BLaER1 (cell line): Measurements from ENCODE around the gene ZHX3.

Source experiments
- H3K27ac ChIP-seq: shearing (Covaris generic); formaldehyde crosslinking; 2 replicates; pipeline ENCODE4 v1.8.1; 2022
- H3K27me3 ChIP-seq: shearing (Covaris generic); formaldehyde crosslinking; 2 replicates; pipeline ENCODE4 v1.8.1; 2022
- H3K36me3 ChIP-seq: shearing (Covaris generic); formaldehyde crosslinking; 2 replicates; pipeline ENCODE4 v1.8.1; 2022
- H3K4me1 ChIP-seq: shearing (Covaris generic); formaldehyde crosslinking; 2 replicates; pipeline ENCODE4 v1.8.1; 2022
- H3K4me2 ChIP-seq: shearing (Covaris generic); formaldehyde crosslinking; 2 replicates; pipeline ENCODE4 v1.8.1; 2022
- H3K4me3 ChIP-seq: shearing (Covaris generic); formaldehyde crosslinking; 2 replicates; pipeline ENCODE4 v1.8.1; 2022
- H3K9ac ChIP-seq: shearing (Covaris generic); formaldehyde crosslinking; 2 replicates; pipeline ENCODE4 v1.8.1; 2022
- H3K9me3 ChIP-seq: shearing (Covaris generic); formaldehyde crosslinking; 2 replicates; pipeline ENCODE4 v1.8.1; 2022
- H4K20me1 ChIP-seq: shearing (Covaris generic); formaldehyde crosslinking; 2 replicates; pipeline ENCODE4 v1.8.1; 2022
- Cebpa-rat ChIP-seq: shearing (Covaris generic); IDR thresholded peaks from 2 replicates; pipeline ENCODE4 v1.8.1; 2022

The ZHX3 gene

GRCh38 chr20:41362748-41363140 is 45.2 kb upstream of the ZHX3 start:
- H3K9ac ChIP-seq: no peak overlapping the region
- H3K4me1 ChIP-seq: no peaks in the 10 kb centered on the region
- peaks cover 21% of the 10 kb centered on the region for H3K9me3 ChIP-seq
- no peak overlapping the region for H3K4me2 ChIP-seq
- H3K4me3 ChIP-seq: no peak overlapping the region
- H3K27ac ChIP-seq: no peak overlapping the region
- no peak for TF ChIP-seq Cebpa-rat
- H4K20me1 ChIP-seq: no peaks in the 10 kb centered on the region; the same call in 1 of the 2 replicates
- peaks cover 39% of the 10 kb centered on the region for H3K27me3 ChIP-seq
- no peaks in the 10 kb centered on the region for H3K36me3 ChIP-seq

GRCh38 chr20:41361757-41362747 is 44.5 kb upstream of the ZHX3 start:
- Histone ChIP-seq H4K20me1 (no peaks in the 10 kb centered on the region; the same call in 1 of the 2 replicates), H3K36me3 (no peaks in the 10 kb centered on the region), H3K9me3 (peaks cover 14% of the 10 kb centered on the region), H3K4me2 (no peak overlapping the region), H3K9ac (no peak overlapping the region), H3K4me3 (no peak overlapping the region), H3K4me1 (no peaks in the 10 kb centered on the region), H3K27ac (no peak overlapping the region), H3K27me3 (peaks cover 32% of the 10 kb centered on the region)
- no peak for TF ChIP-seq Cebpa-rat

GRCh38 chr20:41360831-41361756 is 43.6 kb upstream of the ZHX3 start:
- H3K36me3 ChIP-seq: no peaks in the 10 kb centered on the region
- no peaks in the 10 kb centered on the region; the same call in 1 of the 2 replicates for H4K20me1 ChIP-seq
- H3K27ac ChIP-seq: no peak overlapping the region
- peaks cover 22% of the 10 kb centered on the region for H3K27me3 ChIP-seq
- no peak overlapping the region for H3K4me3 ChIP-seq
- H3K9me3 ChIP-seq: peaks cover 4% of the 10 kb centered on the region
- H3K4me2 ChIP-seq: no peak overlapping the region
- no peak for TF ChIP-seq Cebpa-rat
- H3K9ac ChIP-seq: no peak overlapping the region
- H3K4me1 ChIP-seq: no peaks in the 10 kb centered on the region

GRCh38 chr20:41359541-41360011 is 42.0 kb upstream of the ZHX3 start:
- Histone ChIP-seq H3K4me3 (no peak overlapping the region), H3K27me3 (peaks cover 7% of the 10 kb centered on the region), H3K4me1 (no peaks in the 10 kb centered on the region), H4K20me1 (no peaks in the 10 kb centered on the region; the same call in 1 of the 2 replicates), H3K4me2 (no peak overlapping the region), H3K27ac (no peak overlapping the region), H3K9me3 (no peaks in the 10 kb centered on the region), H3K36me3 (no peaks in the 10 kb centered on the region), H3K9ac (no peak overlapping the region)
- no peak for TF ChIP-seq Cebpa-rat

- Histone ChIP-seq H3K36me3 (no peaks in the 10 kb centered on the region), H3K4me2 (no peak overlapping the region), H3K27ac (no peak overlapping the region), H4K20me1 (no peaks in the 10 kb centered on the region), H3K4me1 (no peaks in the 10 kb centered on the region), H3K27me3 (no peaks in the 10 kb centered on the region; the same call in 1 of the 2 replicates), H3K4me3 (no peak overlapping the region), H3K9me3 (no peaks in the 10 kb centered on the region), H3K9ac (no peak overlapping the region)
- no peak for TF ChIP-seq Cebpa-rat
Observed at GRCh38 chr20:41358717-41359116, 41.2 kb upstream of the ZHX3 start.

GRCh38 chr20:41358230-41358629 is 40.7 kb upstream of the ZHX3 start:
- H3K9ac ChIP-seq: no peak overlapping the region
- H3K9me3 ChIP-seq: no peaks in the 10 kb centered on the region
- H3K27ac ChIP-seq: no peak overlapping the region
- H3K4me1 ChIP-seq: no peaks in the 10 kb centered on the region
- no peaks in the 10 kb centered on the region for H3K27me3 ChIP-seq
- H3K4me3 ChIP-seq: no peak overlapping the region
- no peaks in the 10 kb centered on the region for H4K20me1 ChIP-seq
- H3K36me3 ChIP-seq: no peaks in the 10 kb centered on the region
- no peak for TF ChIP-seq Cebpa-rat
- no peak overlapping the region for H3K4me2 ChIP-seq

- H3K4me1 ChIP-seq: no peaks in the 10 kb centered on the region
- H3K9me3 ChIP-seq: no peaks in the 10 kb centered on the region
- H3K27ac ChIP-seq: no peak overlapping the region
- H3K9ac ChIP-seq: no peak overlapping the region
- TF ChIP-seq Cebpa-rat: no peak
- no peak overlapping the region for H3K4me3 ChIP-seq
- H4K20me1 ChIP-seq: no peaks in the 10 kb centered on the region
- H3K4me2 ChIP-seq: no peak overlapping the region
- no peaks in the 10 kb centered on the region for H3K36me3 ChIP-seq
- no peaks in the 10 kb centered on the region for H3K27me3 ChIP-seq
Observed at GRCh38 chr20:41357424-41358163, 40.1 kb upstream of the ZHX3 start.

GRCh38 chr20:41356951-41357350 is 39.4 kb upstream of the ZHX3 start:
- H3K36me3 ChIP-seq: no peaks in the 10 kb centered on the region
- H3K27me3 ChIP-seq: no peaks in the 10 kb centered on the region
- TF ChIP-seq Cebpa-rat: no peak
- H3K4me2 ChIP-seq: no peak overlapping the region
- H4K20me1 ChIP-seq: no peaks in the 10 kb centered on the region
- H3K9me3 ChIP-seq: no peaks in the 10 kb centered on the region
- H3K4me3 ChIP-seq: no peak overlapping the region
- no peak overlapping the region for H3K27ac ChIP-seq
- H3K9ac ChIP-seq: no peak overlapping the region
- H3K4me1 ChIP-seq: no peaks in the 10 kb centered on the region

GRCh38 chr20:41355598-41356203 is 38.2 kb upstream of the ZHX3 start:
- H4K20me1 ChIP-seq: no peaks in the 10 kb centered on the region
- no peak overlapping the region for H3K9ac ChIP-seq
- TF ChIP-seq Cebpa-rat: no peak
- no peak overlapping the region for H3K27ac ChIP-seq
- no peaks in the 10 kb centered on the region for H3K4me1 ChIP-seq
- no peaks in the 10 kb centered on the region for H3K27me3 ChIP-seq
- no peaks in the 10 kb centered on the region for H3K9me3 ChIP-seq
- 0 out of 2 replicates have a peak overlapping the region, but pooled peaks have one; percentile 1 for H3K4me2 ChIP-seq
- H3K36me3 ChIP-seq: no peaks in the 10 kb centered on the region
- H3K4me3 ChIP-seq: no peak overlapping the region
